ENCODE data around the gene IFT80. TPM values are rescaled to one million over a fixed set of nuclear protein-coding genes. Genes with fewer than 3 reads are reported as not detected.

IFT80 gene
- polyA plus RNA-seq, 1 of the 3 experiments (the other 2 are of a cell fraction): 10.5 TPM

GRCh38 chr3:160343132-160343531 lies 55.9 kb downstream of the IFT80 start:
- H3K79me2 ChIP-seq (ENCODE audit: insufficient read depth): no peaks in the 10 kb centered on the region
- WGBS (ENCODE audit: low lambda C conversion rate): 8% methylated on average over 1 of the region's 1 CpG
- TF ChIP-seq PBX3 (IDR thresholded peaks at IDR 0.05): no peak
- peak; percentile 46; the same call in 1 of the 2 replicates for TF ChIP-seq SMC3 (IDR thresholded peaks at IDR 0.05; ENCODE audit: low read depth, low read length)
- peak; percentile 72 for TF ChIP-seq RAD21 (IDR thresholded peaks at IDR 0.05; ENCODE audit: low read length)
- peak; percentile 64 for TF ChIP-seq CTCF (IDR thresholded peaks at IDR 0.05)
- no peak for TF ChIP-seq GABPA (IDR thresholded peaks at IDR 0.05; ENCODE audit: low read depth)
- CTCF ChIA-PET: interaction anchor here (0.7 to 5.9 kb wide), 11 partner anchors 12 to 337 kb away, joined by 3 to 30 read pairs (median 4); partner anchors contain the start of gene C3orf80
- H3K4me3 ChIP-seq (ENCODE audit: low read depth in 2 of 2, low read length in 1 of 2): no peak overlapping the region
- peaks cover 4% of the 10 kb centered on the region for H3F3A ChIP-seq (replicated peaks; ENCODE audit: insufficient read depth)
- no peaks in the 10 kb centered on the region for H3K9me3 ChIP-seq
- H3K4me2 ChIP-seq: no peak overlapping the region
- DNase-seq: peak; percentile 5
- H3K9ac ChIP-seq: no peak overlapping the region
- no peak overlapping the region for H2AFZ ChIP-seq (ENCODE audit: low read depth)
- H4K20me1 ChIP-seq (ENCODE audit: insufficient read depth): no peaks in the 10 kb centered on the region
- no peaks in the 10 kb centered on the region for H3K4me1 ChIP-seq (ENCODE audit: control insufficient read depth in 1 of 2, insufficient read depth in 2 of 2, low read depth in 1 of 2, low read length in 1 of 2)
- no peak overlapping the region for H3K27ac ChIP-seq (ENCODE audit: low read depth in 2 of 2, low read length in 1 of 2)
- H3K36me3 ChIP-seq (replicated peaks in 1 of 2; ENCODE audit: control insufficient read depth in 1 of 2, insufficient read depth in 2 of 2, low read length in 1 of 2): peaks cover 0 to 14% of the 10 kb centered on the region in 2 experiments
- no peaks in the 10 kb centered on the region for H3K27me3 ChIP-seq (ENCODE audit: insufficient read depth)
- no peaks in the 10 kb centered on the region for H3K9me2 ChIP-seq
- POLR2A ChIA-PET: no interaction called here

- Histone ChIP-seq H4K20me1 (ENCODE audit: insufficient read depth) (no peaks in the 10 kb centered on the region), H2AFZ (ENCODE audit: low read depth) (no peak overlapping the region), H3K9me2 (no peaks in the 10 kb centered on the region), H3K4me1 (ENCODE audit: control insufficient read depth in 1 of 2, insufficient read depth in 2 of 2, low read depth in 1 of 2, low read length in 1 of 2) (no peaks in the 10 kb centered on the region), H3K4me3 (ENCODE audit: low read depth in 2 of 2, low read length in 1 of 2) (no peak overlapping the region), H3K9me3 (no peaks in the 10 kb centered on the region), H3K36me3 (replicated peaks in 1 of 2; ENCODE audit: control insufficient read depth in 1 of 2, insufficient read depth in 2 of 2, low read length in 1 of 2) (peaks cover 0 to 16% of the 10 kb centered on the region in 2 experiments), H3K79me2 (ENCODE audit: insufficient read depth) (no peaks in the 10 kb centered on the region), H3F3A (replicated peaks; ENCODE audit: insufficient read depth) (peaks cover 7% of the 10 kb centered on the region), H3K4me2 (no peak overlapping the region), H3K9ac (no peak overlapping the region), H3K27ac (ENCODE audit: low read depth in 2 of 2, low read length in 1 of 2) (no peak overlapping the region), H3K27me3 (ENCODE audit: insufficient read depth) (no peaks in the 10 kb centered on the region)
- CTCF ChIA-PET: interaction anchor here (1.1 to 5.9 kb wide), 2 partner anchors 177 to 307 kb away, joined by 6 to 30 read pairs; no protein-coding TSS in a partner anchor
- 82% methylated on average over 2 of the region's 2 CpGs for WGBS (ENCODE audit: low lambda C conversion rate)
- DNase-seq: no peak
- TF ChIP-seq SIN3A (IDR thresholded peaks at IDR 0.05; ENCODE audit: borderline replicate concordance, low read depth, low read length) (no peak), USF2 (IDR thresholded peaks at IDR 0.05; ENCODE audit: borderline replicate concordance, low read depth, low read length) (no peak), CTCF (IDR thresholded peaks at IDR 0.05) (no peak), FOSL2 (IDR thresholded peaks at IDR 0.05; ENCODE audit: borderline replicate concordance, low read depth) (no peak), RCOR1 (IDR thresholded peaks at IDR 0.05; ENCODE audit: low read length) (no peak), NFIC (IDR thresholded peaks at IDR 0.05; ENCODE audit: borderline replicate concordance) (no peak), PBX3 (IDR thresholded peaks at IDR 0.05) (no peak), MEF2A (IDR thresholded peaks at IDR 0.05; ENCODE audit: borderline replicate concordance, low read depth) (no peak), EZH2phosphoT487 (IDR thresholded peaks at IDR 0.05; ENCODE audit: borderline replicate concordance, low read depth) (no peak), POLR2AphosphoS5 (IDR thresholded peaks at IDR 0.05; ENCODE audit: low read depth, low read length) (no peak), RXRA (IDR thresholded peaks at IDR 0.05; ENCODE audit: borderline replicate concordance, low read depth) (no peak), FOXJ3 (CRISPR knock-in tag; IDR thresholded peaks at IDR 0.05) (no peak), CHD2 (IDR thresholded peaks at IDR 0.05; ENCODE audit: low read length, partially characterized antibody) (no peak), NRF1 (IDR thresholded peaks at IDR 0.05; ENCODE audit: low read depth, low read length) (no peak), USF1 (IDR thresholded peaks at IDR 0.05; ENCODE audit: borderline replicate concordance, low read depth) (no peak), RFX5 (IDR thresholded peaks at IDR 0.05; ENCODE audit: low read length) (no peak)
- POLR2A ChIA-PET: no interaction called here
These were observed 58.7 kb downstream of the IFT80 start for GRCh38 chr3:160340351-160340750.
